Liver (tissue), 9 donors: ENCODE measurements around the gene CHODL. TPM values are rescaled to one million over a fixed set of nuclear protein-coding genes. Genes with fewer than 3 reads are reported as not detected.

Experiments
- DNase-seq: peaks from one replicate; pipeline ENCODE4 v3.0.0-alpha.2; 2017; ENCODE audit warnings: low spot score
- H3K27ac ChIP-seq, 2 donors: one replicate each; pipeline ENCODE4 v1.7.0; 2013; ENCODE audit warnings: inconsistent platforms in 2 of 2, low read length in 2 of 2, control low read depth in 1 of 2, low read depth in 1 of 2, mild to moderate bottlenecking in 1 of 2
- H3K27me3 ChIP-seq, 4 donors: one replicate each; pipeline versions ENCODE4 v1.6.1 to v1.7.0; 2013; ENCODE audit warnings: low read length in 3 of 4, inconsistent platforms in 1 of 4, mild to moderate bottlenecking in 1 of 4, moderate library complexity in 1 of 4; ENCODE audit not compliant: control insufficient read depth in 4 of 4, insufficient read depth in 4 of 4
- H3K36me3 ChIP-seq, 4 donors: one replicate each; pipeline versions ENCODE4 v1.6.1 to v1.7.0; 2013; ENCODE audit warnings: low read length in 3 of 4, mild to moderate bottlenecking in 3 of 4, low read depth in 1 of 4, moderate library complexity in 1 of 4; ENCODE audit not compliant: control insufficient read depth in 4 of 4, insufficient read depth in 3 of 4
- H3K4me1 ChIP-seq, 4 donors: one replicate each; pipeline versions ENCODE4 v1.6.1 to v1.7.0; 2013; ENCODE audit warnings: low read length in 3 of 4, mild to moderate bottlenecking in 3 of 4, moderate library complexity in 1 of 4; ENCODE audit not compliant: control insufficient read depth in 4 of 4, insufficient read depth in 4 of 4
- H3K4me3 ChIP-seq, 3 donors: one replicate each; pipeline versions ENCODE4 v1.6.1 to v1.7.0; 2013; ENCODE audit warnings: low read length in 3 of 3, control low read depth in 1 of 3, low read depth in 1 of 3, mild to moderate bottlenecking in 1 of 3
- H3K9ac ChIP-seq, 2 donors: one replicate each; pipeline ENCODE4 v1.7.0; 2013; ENCODE audit warnings: low read length in 2 of 2, mild to moderate bottlenecking in 2 of 2, moderate library complexity in 2 of 2, control low read depth in 1 of 2, low read depth in 1 of 2
- H3K9me3 ChIP-seq, 4 donors: one replicate each; pipeline versions ENCODE4 v1.6.1 to v1.7.0; 2013; ENCODE audit warnings: low read length in 3 of 4; ENCODE audit not compliant: control insufficient read depth in 4 of 4
- EGR1 ChIP-seq, 2 donors: IDR thresholded peaks; 2 replicates each; pipeline ENCODE4 v1.6.1; 2016 to 2018; ENCODE audit warnings: antibody characterized with exemption in 2 of 2, low read depth in 2 of 2
- FOXA1 ChIP-seq: IDR thresholded peaks from 2 replicates; pipeline ENCODE4 v1.6.1; 2016; ENCODE audit warnings: antibody characterized with exemption
- FOXA2 ChIP-seq: IDR thresholded peaks from 2 replicates; pipeline ENCODE4 v1.6.1; 2016; ENCODE audit warnings: antibody characterized with exemption
- GABPA ChIP-seq, 2 donors: IDR thresholded peaks in 1 of 2; conservative IDR thresholded peaks in 1 of 2; 2 replicates each; pipeline ENCODE4 v1.6.1; 2016; ENCODE audit warnings: antibody characterized with exemption in 2 of 2, mild to moderate bottlenecking in 1 of 2, moderate library complexity in 1 of 2
- HNF4A ChIP-seq, 2 donors: conservative IDR thresholded peaks; 2 replicates each; pipeline ENCODE4 v1.6.1; 2016; ENCODE audit warnings: antibody characterized with exemption in 2 of 2, mild to moderate bottlenecking in 2 of 2
- HNF4G ChIP-seq: IDR thresholded peaks from 2 replicates; pipeline ENCODE4 v1.6.1; 2016; ENCODE audit warnings: antibody characterized with exemption
- JUND ChIP-seq, 2 donors: IDR thresholded peaks; 2 replicates each; pipeline ENCODE4 v1.6.1; 2016; ENCODE audit warnings: antibody characterized with exemption in 2 of 2
- MAX ChIP-seq: IDR thresholded peaks from 2 replicates; pipeline ENCODE4 v1.6.1; 2016; ENCODE audit warnings: antibody characterized with exemption
- NR2F2 ChIP-seq: IDR thresholded peaks from 2 replicates; pipeline ENCODE4 v1.6.1; 2016; ENCODE audit warnings: antibody characterized with exemption
- RAD21 ChIP-seq, 2 donors: IDR thresholded peaks; 2 replicates each; pipeline ENCODE4 v1.6.1; 2016; ENCODE audit warnings: antibody characterized with exemption in 2 of 2, mild to moderate bottlenecking in 2 of 2
- RXRA ChIP-seq, 2 donors: IDR thresholded peaks; 2 replicates each; pipeline ENCODE4 v1.6.1; 2017 to 2018; ENCODE audit warnings: antibody characterized with exemption in 2 of 2, mild to moderate bottlenecking in 1 of 2
- SP1 ChIP-seq: IDR thresholded peaks from 2 replicates; pipeline ENCODE4 v1.6.1; 2018; ENCODE audit warnings: antibody characterized with exemption, mild to moderate bottlenecking
- TAF1 ChIP-seq: conservative IDR thresholded peaks from 2 replicates; pipeline ENCODE4 v1.6.1; 2016; ENCODE audit warnings: antibody characterized with exemption, mild to moderate bottlenecking
- YY1 ChIP-seq: IDR thresholded peaks from 2 replicates; pipeline ENCODE4 v1.6.1; 2016; ENCODE audit warnings: antibody characterized with exemption, mild to moderate bottlenecking
- WGBS: extraction: QIAGEN DNeasy Blood & Tissue Kit; methylation state at CpG from one replicate; pipeline ENCODE4 v1.1.7; 2013; 5-methylcytosine and 5-hydroxymethylcytosine counted together
- polyA plus RNA-seq, 2 donors: library from polyadenylated mRNA; stranded (reverse) in 1 of 2; unstranded in 1 of 2; fragments of 200-250 nt in 1 of 2; fragments of >200 nt in 1 of 2; fragmentation: Nextera tagmentation in 1 of 2; extraction: Ambion mirVana in 1 of 2; gene quantifications; one replicate each; pipeline versions ENCODE4 v1.2.1 to v1.2.3, GENCODE V29; 2013 to 2015
- total RNA-seq, 2 donors: library from RNA; depleted of rRNA; stranded (reverse); fragments of >200 nt; gene quantifications; one replicate each; pipeline ENCODE4 v1.2.3, GENCODE V29; 2014
- TF ChIP-seq, protein P1 (sequence below): IDR thresholded peaks from 2 replicates; pipeline ENCODE4 v1.6.1; 2016; ENCODE audit warnings: antibody characterized with exemption
- TF ChIP-seq, protein P2 (sequence below): fragments of 150-350 bp; IDR thresholded peaks from 2 replicates; pipeline ENCODE4 v1.5.1; 2017; ENCODE audit warnings: improper control_type of control experiment, low read depth, low read length; ENCODE audit not compliant: missing input control
- TF ChIP-seq, protein P3 (sequence below): IDR thresholded peaks from 2 replicates; pipeline ENCODE4 v1.6.1; 2016; ENCODE audit warnings: antibody characterized with exemption
- donor health status: healthy.
- donor health status: healthy.
- donor health status: healthy.
- donor health status: healthy.
- donor health status: healthy.

Gene CHODL
- total and polyA plus RNA-seq, 4 donors: 0.22 TPM; not detected in 3

- peaks cover 0 to 5% (median 1%) of the 10 kb centered on the region in 4 donors for H3K9me3 ChIP-seq
Observed at GRCh38 chr21:18220498-18220897, 24.1 kb upstream of the CHODL start.

DNA sequence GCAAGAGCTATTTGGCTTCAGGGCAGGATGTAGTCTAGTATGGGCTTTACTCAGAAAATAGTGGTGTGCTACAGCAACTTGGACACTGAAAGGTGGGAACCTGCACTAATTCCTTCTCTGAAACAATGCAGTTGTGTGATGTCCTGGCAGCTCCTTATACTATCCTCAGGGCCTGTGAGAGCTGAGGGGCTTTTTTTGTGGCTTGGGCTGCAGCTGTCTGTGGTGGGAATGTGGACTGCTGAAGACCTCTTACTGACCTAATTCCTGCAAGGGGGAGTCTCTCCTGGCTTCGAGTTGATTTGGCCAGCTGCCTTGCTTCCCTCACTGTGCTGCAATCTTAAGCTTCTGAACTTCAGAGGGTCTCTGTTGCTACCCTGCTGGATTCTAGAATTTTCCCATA lies 22.3 kb upstream of the CHODL start:
- Histone ChIP-seq H3K27me3 (no peaks in the 10 kb centered on the region), H3K9me3 (peaks cover 0 to 5% (median 1%) of the 10 kb centered on the region in 4 donors), H3K9ac (no peak overlapping the region), H3K36me3 (no peaks in the 10 kb centered on the region), H3K4me1 (no peaks in the 10 kb centered on the region), H3K27ac (no peak overlapping the region), H3K4me3 (no peak overlapping the region)
- no peak for DNase-seq
- no peak for TF ChIP-seq FOXA2
- no peak for TF ChIP-seq RXRA (IDR thresholded peaks at IDR 0.05)
- no peak for TF ChIP-seq GABPA (IDR thresholded peaks at IDR 0.05 in 1 of 2, conservative IDR thresholded peaks at IDR 0.05 in 1 of 2)
- no peak for TF ChIP-seq TAF1
- no peak for TF ChIP-seq FOXA1
- TF ChIP-seq SP1: no peak
- TF ChIP-seq MAX: no peak
- no peak for TF ChIP-seq EGR1 (IDR thresholded peaks at IDR 0.05; ENCODE audit: low read depth in 2 of 2)
- TF ChIP-seq, protein P1, sequence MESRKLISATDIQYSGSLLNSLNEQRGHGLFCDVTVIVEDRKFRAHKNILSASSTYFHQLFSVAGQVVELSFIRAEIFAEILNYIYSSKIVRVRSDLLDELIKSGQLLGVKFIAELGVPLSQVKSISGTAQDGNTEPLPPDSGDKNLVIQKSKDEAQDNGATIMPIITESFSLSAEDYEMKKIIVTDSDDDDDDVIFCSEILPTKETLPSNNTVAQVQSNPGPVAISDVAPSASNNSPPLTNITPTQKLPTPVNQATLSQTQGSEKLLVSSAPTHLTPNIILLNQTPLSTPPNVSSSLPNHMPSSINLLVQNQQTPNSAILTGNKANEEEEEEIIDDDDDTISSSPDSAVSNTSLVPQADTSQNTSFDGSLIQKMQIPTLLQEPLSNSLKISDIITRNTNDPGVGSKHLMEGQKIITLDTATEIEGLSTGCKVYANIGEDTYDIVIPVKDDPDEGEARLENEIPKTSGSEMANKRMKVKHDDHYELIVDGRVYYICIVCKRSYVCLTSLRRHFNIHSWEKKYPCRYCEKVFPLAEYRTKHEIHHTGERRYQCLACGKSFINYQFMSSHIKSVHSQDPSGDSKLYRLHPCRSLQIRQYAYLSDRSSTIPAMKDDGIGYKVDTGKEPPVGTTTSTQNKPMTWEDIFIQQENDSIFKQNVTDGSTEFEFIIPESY: no peak
- TF ChIP-seq, protein P2, sequence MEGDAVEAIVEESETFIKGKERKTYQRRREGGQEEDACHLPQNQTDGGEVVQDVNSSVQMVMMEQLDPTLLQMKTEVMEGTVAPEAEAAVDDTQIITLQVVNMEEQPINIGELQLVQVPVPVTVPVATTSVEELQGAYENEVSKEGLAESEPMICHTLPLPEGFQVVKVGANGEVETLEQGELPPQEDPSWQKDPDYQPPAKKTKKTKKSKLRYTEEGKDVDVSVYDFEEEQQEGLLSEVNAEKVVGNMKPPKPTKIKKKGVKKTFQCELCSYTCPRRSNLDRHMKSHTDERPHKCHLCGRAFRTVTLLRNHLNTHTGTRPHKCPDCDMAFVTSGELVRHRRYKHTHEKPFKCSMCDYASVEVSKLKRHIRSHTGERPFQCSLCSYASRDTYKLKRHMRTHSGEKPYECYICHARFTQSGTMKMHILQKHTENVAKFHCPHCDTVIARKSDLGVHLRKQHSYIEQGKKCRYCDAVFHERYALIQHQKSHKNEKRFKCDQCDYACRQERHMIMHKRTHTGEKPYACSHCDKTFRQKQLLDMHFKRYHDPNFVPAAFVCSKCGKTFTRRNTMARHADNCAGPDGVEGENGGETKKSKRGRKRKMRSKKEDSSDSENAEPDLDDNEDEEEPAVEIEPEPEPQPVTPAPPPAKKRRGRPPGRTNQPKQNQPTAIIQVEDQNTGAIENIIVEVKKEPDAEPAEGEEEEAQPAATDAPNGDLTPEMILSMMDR: no peak
- TF ChIP-seq JUND (IDR thresholded peaks at IDR 0.05): no peak
- TF ChIP-seq HNF4A (conservative IDR thresholded peaks at IDR 0.05): no peak
- TF ChIP-seq RAD21 (IDR thresholded peaks at IDR 0.05): no peak
- TF ChIP-seq NR2F2: no peak
- TF ChIP-seq YY1: no peak
- TF ChIP-seq HNF4G: no peak
- 37% methylated on average over 1 of the region's 1 CpG for WGBS

More at GRCh38 chr21:18220498-18220897, 24.1 kb upstream of the CHODL start:
- no peaks in the 10 kb centered on the region for H3K27me3 ChIP-seq
- H3K27ac ChIP-seq: no peak overlapping the region
- DNase-seq: no peak
- H3K9ac ChIP-seq: no peak overlapping the region
- no peaks in the 10 kb centered on the region for H3K36me3 ChIP-seq
- TF ChIP-seq FOXA2: no peak
- TF ChIP-seq NR2F2: no peak
- no peak for TF ChIP-seq TAF1
- TF ChIP-seq JUND (IDR thresholded peaks at IDR 0.05): no peak
- TF ChIP-seq, protein P1: no peak
- TF ChIP-seq RAD21 (IDR thresholded peaks at IDR 0.05): no peak
- TF ChIP-seq HNF4G: no peak
- TF ChIP-seq, protein P3, sequence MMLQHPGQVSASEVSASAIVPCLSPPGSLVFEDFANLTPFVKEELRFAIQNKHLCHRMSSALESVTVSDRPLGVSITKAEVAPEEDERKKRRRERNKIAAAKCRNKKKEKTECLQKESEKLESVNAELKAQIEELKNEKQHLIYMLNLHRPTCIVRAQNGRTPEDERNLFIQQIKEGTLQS: no peak
- no peaks in the 10 kb centered on the region for H3K4me1 ChIP-seq
- no peak overlapping the region for H3K4me3 ChIP-seq
